GM19438 (cell line): Measurements from ENCODE around the gene LIG1.

ENCODE experiments used
- ATAC-seq: cut with Tn5 transposase; IDR thresholded peaks from one replicate; pipeline ENCODE4 v1.9.1; 2021; ENCODE audit warnings: low read depth; ENCODE audit not compliant: unreplicated experiment

LIG1 gene

GRCh38 chr19:48169939-48170803 is at the start of gene LIG1, which contains the start of gene ZSWIM9:
TSS of gene LIG1 (minus strand) at chr19:48170344. CDS start at chr19:48165566, 4,778 bp downstream.
TSS of gene ZSWIM9 (plus strand) at chr19:48170680. CDS start at chr19:48171803, 1,123 bp downstream.
- peak; percentile 83 for ATAC-seq

DNA sequence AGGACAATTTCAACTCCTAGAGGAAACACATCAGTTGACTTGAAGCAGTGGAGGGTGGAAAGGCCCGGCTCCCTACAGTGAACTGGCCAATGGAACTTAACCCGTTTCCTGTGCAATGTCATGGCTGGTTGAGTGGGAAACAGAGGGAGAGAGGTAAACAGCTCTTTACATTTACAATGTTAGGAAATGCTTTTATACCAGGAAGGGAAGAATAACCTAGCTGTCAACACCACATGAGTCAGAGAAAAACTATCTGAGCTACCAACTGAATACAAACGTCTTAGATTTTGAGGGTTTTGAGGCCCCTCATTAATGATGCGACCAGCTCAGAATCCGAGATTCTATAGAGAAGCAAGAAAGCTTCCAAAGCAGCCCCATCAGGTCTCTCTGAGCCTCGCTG is 48.9 kb upstream of the LIG1 start:
- ATAC-seq = no peak

GRCh38 chr19:48216933-48217332 is 46.8 kb upstream of the LIG1 start:
- no peak for ATAC-seq

DNA sequence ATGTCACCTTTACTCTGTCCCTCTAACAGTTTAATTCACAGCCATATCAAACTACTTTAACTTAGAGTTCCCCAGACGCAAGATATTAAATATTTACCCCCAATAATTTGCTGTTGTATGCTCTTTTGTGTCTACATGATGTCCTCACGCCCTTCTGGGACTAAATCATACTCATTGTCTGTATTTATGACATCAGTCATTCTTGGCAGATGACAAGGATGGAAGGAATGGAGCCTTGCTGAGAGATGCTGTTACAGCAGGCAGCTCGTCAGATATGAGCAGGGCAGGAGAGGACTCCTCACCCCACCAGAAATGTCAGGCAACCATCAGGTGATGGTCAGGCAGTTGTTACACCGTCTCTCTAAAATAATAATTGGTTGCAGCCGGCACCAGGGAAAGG is 43.8 kb upstream of the LIG1 start:
- ATAC-seq = no peak

GRCh38 chr19:48210005-48210404 is 39.9 kb upstream of the LIG1 start:
- ATAC-seq = no peak

GRCh38 chr19:48206397-48207093 is 36.4 kb upstream of the LIG1 start:
- no peak for ATAC-seq

- peak; percentile 88 for ATAC-seq
Measured at GRCh38 chr19:48203794-48204628, 33.9 kb upstream of the LIG1 start.

DNA sequence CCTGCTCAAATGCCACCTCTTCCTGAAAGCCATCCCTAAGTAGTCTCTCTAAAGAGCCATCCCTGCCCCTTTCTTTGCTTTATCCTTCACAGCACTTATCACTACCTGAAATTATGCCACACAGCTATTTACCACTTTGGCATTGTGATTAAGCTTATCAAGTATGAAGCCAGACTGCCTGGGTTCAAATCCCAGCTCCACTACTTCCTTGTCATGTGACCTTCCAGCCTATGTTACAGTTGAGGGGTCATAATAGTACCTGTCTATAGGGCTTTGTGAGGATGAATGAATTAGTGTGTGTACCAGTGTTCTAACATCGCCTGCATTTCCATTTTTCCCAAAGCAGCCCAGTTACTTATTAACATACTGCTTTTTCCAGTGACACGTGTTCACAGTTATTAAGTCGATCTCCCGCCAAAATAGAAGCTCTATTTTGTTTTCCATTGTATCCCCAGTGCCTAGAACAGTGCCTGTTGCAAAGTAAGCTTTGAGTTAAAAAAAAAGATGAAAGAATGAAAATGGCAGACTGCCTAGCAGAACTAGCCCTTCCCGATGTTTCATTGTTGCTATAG is 33.2 kb upstream of the LIG1 start:
- ATAC-seq = no peak

- ATAC-seq = no peak
Measured at GRCh38 chr19:48196933-48197665, 27.0 kb upstream of the LIG1 start.

GRCh38 chr19:48196321-48196763 is 26.2 kb upstream of the LIG1 start:
- ATAC-seq = no peak

- ATAC-seq = no peak
Measured at GRCh38 chr19:48194844-48195830, 25.0 kb upstream of the LIG1 start.

GRCh38 chr19:48194041-48194843 is 24.1 kb upstream of the LIG1 start:
- ATAC-seq = no peak

- ATAC-seq = no peak
Measured at GRCh38 chr19:48192750-48193149, 22.6 kb upstream of the LIG1 start.

DNA sequence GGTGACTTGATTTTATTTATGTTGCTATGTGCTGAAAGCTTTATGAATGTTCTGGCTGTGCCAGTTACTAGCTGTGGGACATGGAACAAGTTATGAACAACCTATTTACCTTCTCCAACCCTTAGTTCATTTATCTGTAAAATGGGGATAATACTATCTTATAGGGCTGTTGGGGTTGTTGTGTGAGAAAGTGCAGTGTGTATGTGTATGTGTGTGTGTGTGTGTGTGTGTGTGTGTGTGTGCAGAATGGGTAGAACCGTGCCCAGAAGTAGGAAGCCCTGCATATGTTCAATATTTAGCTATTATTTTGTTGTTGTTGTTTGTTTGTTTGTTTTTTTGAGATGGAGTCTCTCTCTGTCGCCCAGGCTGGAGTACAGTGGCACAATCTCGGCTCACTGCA is 20.7 kb upstream of the LIG1 start:
- no peak for ATAC-seq

DNA sequence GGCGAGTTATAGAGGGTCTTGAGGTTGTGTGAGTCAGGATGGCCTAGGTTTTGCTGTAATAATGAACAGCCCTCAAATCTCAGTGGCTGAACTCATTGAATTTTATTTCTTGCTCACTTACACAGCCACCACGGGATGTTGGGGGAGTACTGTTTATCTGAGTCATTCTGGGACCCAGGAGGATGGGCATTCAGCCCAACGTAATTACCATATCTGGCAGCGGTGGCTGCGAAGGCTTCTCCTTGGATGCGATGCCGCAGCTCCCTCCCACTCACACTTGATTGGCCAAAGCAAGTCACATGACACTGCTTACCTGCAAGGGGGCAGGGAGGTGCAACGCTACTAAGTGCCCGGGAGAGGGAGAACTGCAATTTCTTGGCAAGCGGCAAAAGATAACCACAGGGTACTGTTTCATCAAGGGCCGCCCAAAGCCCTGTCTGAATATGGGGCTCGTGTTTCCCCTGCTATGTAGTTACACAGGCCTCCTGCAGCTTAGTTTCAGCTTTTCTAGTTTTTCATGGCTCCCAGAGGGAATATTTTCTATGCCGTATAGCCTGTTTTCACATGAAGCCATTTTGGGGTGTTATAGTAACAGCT is 20.2 kb upstream of the LIG1 start:
- no peak for ATAC-seq

DNA sequence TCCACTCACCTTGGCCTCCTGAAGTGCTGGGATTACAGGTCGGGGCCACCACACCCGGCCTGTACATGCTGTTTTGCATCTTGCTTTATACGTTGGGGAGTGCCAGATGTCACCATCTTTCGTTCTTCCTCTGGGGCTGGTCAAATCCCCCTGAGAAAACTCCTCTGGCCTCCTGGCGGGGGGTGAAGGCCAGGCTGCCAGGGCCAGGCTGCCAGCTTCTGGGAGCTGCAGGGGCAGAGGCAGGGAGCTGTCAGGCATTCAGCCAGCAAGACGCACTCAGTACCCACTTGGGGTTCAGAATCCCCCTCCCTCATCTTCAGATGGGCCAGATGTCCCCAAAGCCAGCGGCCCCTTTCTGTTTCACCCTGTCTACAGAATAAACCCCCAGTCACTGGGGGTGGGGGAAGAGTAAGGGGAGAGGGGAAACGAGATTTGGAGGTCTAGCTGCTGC is 16.4 kb upstream of the LIG1 start:
- no peak for ATAC-seq

DNA sequence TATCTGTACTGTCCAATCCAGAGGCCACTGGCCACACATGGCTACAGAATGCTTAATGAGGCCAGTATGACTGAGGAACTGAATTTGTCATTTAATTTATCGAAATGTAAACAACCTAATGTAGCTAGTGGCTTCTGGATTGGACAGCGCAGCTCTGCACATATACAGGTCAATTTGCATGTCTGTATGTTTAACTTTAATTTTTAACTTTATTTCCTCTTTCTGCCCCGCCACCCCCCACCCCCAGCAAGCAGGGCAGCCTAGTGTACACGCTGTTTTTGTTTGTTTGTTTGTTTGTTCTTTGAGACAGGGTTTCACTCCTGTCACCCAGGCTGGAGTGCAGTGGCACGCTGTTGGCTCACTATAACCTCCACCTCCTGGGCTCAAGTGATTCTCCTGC is 15.9 kb upstream of the LIG1 start:
- no peak for ATAC-seq
